Left ventricle myocardium inferior (tissue), 1 donor: ENCODE measurements around the gene TBX6. TPM values are rescaled to one million over a fixed set of nuclear protein-coding genes. Genes with fewer than 3 reads are reported as not detected.

Source experiments
- DNase-seq: peaks from one replicate; pipeline ENCODE4 v3.0.0-alpha.2; 2020
- H3K27ac ChIP-seq: fragments of 200-600 bp; replicated peaks from 2 replicates; pipeline ENCODE4 v1.8.0; 2021
- H3K27me3 ChIP-seq: fragments of 200-600 bp; 2 replicates; pipeline ENCODE4 v1.8.0; 2021; ENCODE audit warnings: low read depth
- H3K36me3 ChIP-seq: fragments of 200-600 bp; 2 replicates; pipeline ENCODE4 v1.8.0; 2021
- H3K4me1 ChIP-seq: fragments of 200-600 bp; 2 replicates; pipeline ENCODE4 v1.8.0; 2021
- H3K4me3 ChIP-seq: fragments of 200-600 bp; 2 replicates; pipeline ENCODE4 v1.8.0; 2021; ENCODE audit warnings: mild to moderate bottlenecking, moderate library complexity
- H3K9me3 ChIP-seq: fragments of 200-600 bp; replicated peaks from 2 replicates; pipeline ENCODE4 v1.8.0; 2021
- intact Hi-C: fragments of 100-400 bp; cut with micrococcal nuclease; formaldehyde crosslinking; loops from one replicate; pipeline ENCODE4 v1.11.0; 2022
- total RNA-seq: library from RNA; stranded (reverse); fragmentation: NEBNext Ultra II Directional; extraction: Animal tissue kit (Norgen Biotek cat#: 25700); gene quantifications from one replicate; pipeline ENCODE4 v1.2.1, GENCODE V29; 2021
- TF ChIP-seq, protein P1 (sequence below): fragments of 200-600 bp; IDR thresholded peaks from 2 replicates; pipeline ENCODE4 v1.8.0; 2021; ENCODE audit warnings: antibody characterized with exemption, mild to moderate bottlenecking, borderline replicate concordance
- donor health status: DM: no; HTN: yes; CAD: no; lungs with severe emphysema.

TBX6 gene
- total RNA-seq, 1 donor from 2014 or later, result 1.0 TPM

DNA sequence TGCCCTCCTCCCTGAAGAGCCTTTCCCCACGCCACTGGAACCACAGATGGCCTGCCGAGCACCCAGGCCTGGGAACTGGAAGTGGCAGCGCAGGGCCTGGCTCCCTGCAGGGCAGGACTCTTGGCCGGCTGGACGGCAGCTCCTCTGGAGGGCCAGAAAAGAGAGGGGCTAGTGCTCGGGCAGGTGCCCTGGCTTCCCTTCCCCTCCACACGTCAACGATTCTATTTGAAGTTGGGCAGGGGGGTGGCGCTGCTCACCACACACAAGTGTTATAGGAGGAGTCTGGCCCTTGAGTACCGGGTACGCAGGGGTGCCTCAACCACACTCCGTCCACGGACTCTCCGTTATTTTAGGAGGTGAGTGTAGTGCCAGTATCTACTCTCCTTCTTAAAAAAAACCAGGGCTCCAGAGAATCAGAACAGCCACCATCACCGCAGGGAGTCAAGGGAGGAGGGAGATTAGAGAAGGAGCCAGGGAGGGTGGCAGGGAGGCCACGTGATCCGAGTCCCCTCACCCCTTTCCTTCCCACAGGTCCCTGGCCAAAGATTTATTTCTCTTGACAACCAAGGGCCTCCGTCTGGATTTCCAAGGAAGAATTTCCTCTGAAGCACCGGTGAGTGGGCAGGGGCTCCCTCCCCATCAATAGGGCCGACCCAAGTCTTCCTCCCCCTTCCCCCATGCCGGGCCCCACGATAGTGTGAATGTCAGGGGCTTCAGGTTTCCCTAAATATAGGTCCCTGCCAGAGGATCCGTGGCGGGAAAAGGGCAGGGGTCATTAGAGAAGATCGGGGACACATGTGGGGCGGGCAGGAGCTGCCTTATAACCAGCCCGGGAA is 27.6 kb downstream of the TBX6 start:
- Histone ChIP-seq H3K27me3 (no peaks in the 10 kb centered on the region), H3K4me1 (peaks cover 75% of the 10 kb centered on the region), H3K9me3 (no peaks in the 10 kb centered on the region), H3K36me3 (peaks cover 25% of the 10 kb centered on the region), H3K27ac (peak overlapping the region; percentile 100), H3K4me3 (peak overlapping the region; percentile 93)
- peak; percentile 84 for DNase-seq
- TF ChIP-seq, protein P1, sequence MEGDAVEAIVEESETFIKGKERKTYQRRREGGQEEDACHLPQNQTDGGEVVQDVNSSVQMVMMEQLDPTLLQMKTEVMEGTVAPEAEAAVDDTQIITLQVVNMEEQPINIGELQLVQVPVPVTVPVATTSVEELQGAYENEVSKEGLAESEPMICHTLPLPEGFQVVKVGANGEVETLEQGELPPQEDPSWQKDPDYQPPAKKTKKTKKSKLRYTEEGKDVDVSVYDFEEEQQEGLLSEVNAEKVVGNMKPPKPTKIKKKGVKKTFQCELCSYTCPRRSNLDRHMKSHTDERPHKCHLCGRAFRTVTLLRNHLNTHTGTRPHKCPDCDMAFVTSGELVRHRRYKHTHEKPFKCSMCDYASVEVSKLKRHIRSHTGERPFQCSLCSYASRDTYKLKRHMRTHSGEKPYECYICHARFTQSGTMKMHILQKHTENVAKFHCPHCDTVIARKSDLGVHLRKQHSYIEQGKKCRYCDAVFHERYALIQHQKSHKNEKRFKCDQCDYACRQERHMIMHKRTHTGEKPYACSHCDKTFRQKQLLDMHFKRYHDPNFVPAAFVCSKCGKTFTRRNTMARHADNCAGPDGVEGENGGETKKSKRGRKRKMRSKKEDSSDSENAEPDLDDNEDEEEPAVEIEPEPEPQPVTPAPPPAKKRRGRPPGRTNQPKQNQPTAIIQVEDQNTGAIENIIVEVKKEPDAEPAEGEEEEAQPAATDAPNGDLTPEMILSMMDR, result peak; percentile 46
- intact Hi-C loops, result no loop called here

GRCh38 chr16:30063278-30063892 is 28.3 kb downstream of the TBX6 start:
- peak overlapping the region; percentile 100 for H3K27ac ChIP-seq
- TF ChIP-seq, protein P1, result no peak
- peaks cover 17% of the 10 kb centered on the region for H3K36me3 ChIP-seq
- intact Hi-C loops, result no loop called here
- no peaks in the 10 kb centered on the region for H3K27me3 ChIP-seq
- DNase-seq, result no peak
- H3K9me3 ChIP-seq, result no peaks in the 10 kb centered on the region
- H3K4me1 ChIP-seq, result peaks cover 68% of the 10 kb centered on the region
- peak overlapping the region; percentile 93 for H3K4me3 ChIP-seq

DNA sequence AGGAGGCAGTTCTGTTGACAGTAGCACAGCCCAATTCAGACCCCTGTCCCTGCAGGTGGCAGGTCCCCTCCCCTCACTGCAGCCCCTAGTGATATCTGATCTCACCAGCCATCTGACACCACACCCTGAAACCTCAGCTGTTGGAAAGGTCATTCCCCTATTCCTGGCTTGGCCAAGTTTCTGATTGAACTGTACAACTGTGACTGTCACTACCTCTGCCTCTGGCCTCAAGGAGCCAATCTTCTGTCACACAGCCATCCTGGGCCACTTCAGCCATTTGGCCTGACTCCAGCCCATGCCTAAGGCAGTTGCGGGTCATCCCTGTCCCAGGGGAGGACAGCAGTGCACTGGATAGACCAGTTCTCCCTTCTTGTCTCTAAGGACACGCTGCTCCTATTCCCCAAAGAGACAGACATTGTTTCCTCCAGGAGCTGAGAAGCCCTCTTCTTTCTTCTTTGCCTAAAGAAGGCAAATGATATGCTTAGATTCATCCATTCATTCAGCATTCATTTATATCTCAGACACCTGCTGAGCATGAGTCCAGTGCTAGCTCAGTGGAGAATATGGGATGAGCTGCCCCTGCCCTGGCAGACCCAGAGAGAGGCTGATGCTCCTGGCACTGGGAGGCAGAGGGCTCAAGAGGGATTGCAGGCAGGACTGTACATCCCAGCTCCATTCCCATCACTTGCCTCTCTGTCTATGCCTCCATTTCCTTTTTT is 30.7 kb downstream of the TBX6 start:
- Histone ChIP-seq H3K4me1 (peaks cover 44% of the 10 kb centered on the region), H3K9me3 (no peaks in the 10 kb centered on the region), H3K4me3 (no peak overlapping the region), H3K36me3 (no peaks in the 10 kb centered on the region), H3K27ac (peak overlapping the region; percentile 55), H3K27me3 (no peaks in the 10 kb centered on the region)
- TF ChIP-seq, protein P1, result no peak
- intact Hi-C loops, result no loop called here
- DNase-seq, result no peak

DNA sequence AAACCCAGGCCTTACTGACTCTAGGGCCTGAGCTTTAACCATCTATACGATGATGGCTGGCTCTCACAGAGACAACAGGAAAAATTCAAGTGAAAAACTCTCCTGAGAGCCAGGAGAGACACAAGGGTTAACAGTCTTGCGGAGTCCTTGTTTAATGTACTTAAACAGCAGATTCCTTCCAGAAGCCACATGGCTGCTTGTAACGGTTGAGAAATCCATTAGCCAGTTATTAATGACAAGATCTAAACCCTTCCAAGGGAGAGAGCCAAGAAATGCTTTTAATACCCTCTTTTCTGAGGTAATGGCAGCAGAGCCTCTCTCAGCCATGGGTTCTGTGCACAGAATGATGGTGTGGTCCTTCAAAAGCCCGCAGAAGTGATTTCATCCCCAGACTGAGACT is 31.4 kb downstream of the TBX6 start:
- Histone ChIP-seq H3K27me3 (no peaks in the 10 kb centered on the region), H3K4me1 (peaks cover 39% of the 10 kb centered on the region), H3K4me3 (no peak overlapping the region), H3K9me3 (no peaks in the 10 kb centered on the region), H3K27ac (peak overlapping the region; percentile 55), H3K36me3 (no peaks in the 10 kb centered on the region)
- intact Hi-C loops, result no loop called here
- DNase-seq, result no peak
- TF ChIP-seq, protein P1, result no peak

- H3K27me3 ChIP-seq, result no peaks in the 10 kb centered on the region
- TF ChIP-seq, protein P1, result peak; percentile 35
- no peak overlapping the region for H3K27ac ChIP-seq
- peaks cover 21% of the 10 kb centered on the region for H3K4me1 ChIP-seq
- no peak overlapping the region for H3K4me3 ChIP-seq
- no peaks in the 10 kb centered on the region for H3K9me3 ChIP-seq
- intact Hi-C loops, result no loop called here
- DNase-seq, result no peak
- H3K36me3 ChIP-seq, result no peaks in the 10 kb centered on the region
Observed at GRCh38 chr16:30054959-30055553, 36.7 kb downstream of the TBX6 start.
